Measurements from ENCODE around the gene NUP98.
"Not testable (repeated sequence)": the region's sequence is repeated elsewhere in the genome, so short reads cannot be mapped to it uniquely, and the experiment has no call there.

The NUP98 gene

DNA sequence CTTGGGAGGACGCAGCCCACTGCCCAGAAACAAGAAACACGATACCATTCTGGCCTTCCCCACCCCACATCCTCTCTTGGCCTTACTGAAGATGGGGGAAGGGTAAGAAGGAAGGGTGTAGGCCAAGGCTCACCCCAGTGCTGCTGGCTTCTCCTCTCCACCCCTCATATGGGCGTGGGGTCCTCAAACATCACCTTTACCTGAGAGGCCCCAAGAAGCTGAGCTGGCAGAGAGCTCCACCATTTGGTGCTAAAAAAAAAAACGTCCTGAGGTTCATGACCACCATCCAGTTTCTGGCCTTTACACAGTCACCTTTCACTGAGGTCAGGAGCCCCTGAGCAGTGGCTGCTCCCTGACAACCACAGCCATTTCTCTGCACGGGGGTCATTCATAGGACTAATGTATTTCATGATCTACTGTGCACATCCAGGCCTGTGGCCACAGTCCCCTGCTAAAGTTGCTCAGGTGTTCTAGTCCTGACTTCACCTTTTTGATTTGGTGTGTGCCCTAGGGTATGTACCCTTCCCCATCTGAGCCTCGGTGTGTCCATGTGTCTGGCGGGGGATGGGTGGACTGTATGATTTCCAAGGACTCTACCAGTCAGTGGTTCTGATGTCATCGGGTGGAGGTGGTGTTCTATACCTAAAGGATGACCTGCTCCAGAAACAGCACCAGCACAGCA, 28.3 kb upstream of the NUP98 start:
- no peak for DNase-seq

- DNase-seq = peak; percentile 79 to 94
Observed at GRCh38 chr11:3824714-3825472, 27.5 kb upstream of the NUP98 start.

- DNase-seq = no peak
Observed at GRCh38 chr11:3823762-3824506, 26.6 kb upstream of the NUP98 start.

DNA sequence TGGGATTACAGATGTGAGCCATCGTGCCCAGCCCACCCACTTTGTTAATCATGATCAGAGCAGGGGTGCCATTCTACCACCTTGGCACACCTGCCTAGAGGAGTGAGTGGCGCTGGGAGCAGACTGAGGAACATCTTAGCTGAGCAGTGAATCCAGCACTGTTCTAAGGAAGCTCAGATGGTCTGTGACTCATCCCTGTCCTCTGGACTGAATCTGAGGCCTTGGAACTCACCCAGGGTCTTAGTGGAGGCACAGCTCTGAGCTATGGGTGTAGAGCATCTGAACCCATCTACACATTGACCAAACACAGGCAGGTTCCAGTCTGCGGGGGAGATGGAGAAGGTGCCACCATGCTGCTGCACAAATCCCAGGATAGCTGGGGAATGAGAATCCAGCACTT, 25.9 kb upstream of the NUP98 start:
- no peak for DNase-seq

DNA sequence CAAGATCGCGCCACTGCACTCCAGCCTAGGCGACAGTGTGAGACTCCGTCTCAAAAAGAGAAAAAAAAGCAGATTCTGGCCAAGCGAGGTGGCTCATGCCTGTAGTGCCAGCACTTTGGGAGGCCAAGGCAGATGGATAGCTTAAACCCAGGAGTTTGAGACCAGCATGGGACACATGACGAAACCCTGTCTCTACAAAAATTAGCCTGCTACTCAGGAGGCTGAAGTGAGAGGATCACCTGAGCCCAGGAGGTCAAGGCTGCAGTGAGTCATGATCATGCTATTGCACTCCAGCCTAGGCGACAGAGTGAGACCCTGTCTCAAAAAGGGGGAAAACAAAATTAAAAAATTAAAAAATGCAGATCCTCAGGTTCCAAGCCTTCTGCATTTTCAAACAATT, 25.0 kb upstream of the NUP98 start:
- no peak for DNase-seq

DNA sequence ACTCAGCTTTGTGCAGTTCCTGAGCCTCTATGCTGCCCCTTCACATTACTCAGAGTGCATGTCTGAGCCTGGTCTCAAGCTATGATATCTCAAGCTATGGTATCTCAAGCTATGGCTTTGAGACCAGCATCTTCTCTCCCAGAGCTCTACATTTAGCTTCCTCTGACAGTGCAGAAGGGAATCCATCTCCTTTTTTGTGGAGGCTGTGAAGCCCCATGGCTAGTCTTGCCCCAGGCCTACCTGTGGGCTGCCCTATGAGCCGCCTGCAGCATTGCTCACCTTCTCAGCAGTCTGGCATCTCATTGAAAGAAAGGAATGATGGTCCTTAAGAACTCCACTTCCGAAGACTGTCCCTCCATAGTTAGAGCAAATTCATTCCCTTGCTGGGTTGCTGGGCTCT, 23.6 kb upstream of the NUP98 start:
- DNase-seq = no peak

DNA sequence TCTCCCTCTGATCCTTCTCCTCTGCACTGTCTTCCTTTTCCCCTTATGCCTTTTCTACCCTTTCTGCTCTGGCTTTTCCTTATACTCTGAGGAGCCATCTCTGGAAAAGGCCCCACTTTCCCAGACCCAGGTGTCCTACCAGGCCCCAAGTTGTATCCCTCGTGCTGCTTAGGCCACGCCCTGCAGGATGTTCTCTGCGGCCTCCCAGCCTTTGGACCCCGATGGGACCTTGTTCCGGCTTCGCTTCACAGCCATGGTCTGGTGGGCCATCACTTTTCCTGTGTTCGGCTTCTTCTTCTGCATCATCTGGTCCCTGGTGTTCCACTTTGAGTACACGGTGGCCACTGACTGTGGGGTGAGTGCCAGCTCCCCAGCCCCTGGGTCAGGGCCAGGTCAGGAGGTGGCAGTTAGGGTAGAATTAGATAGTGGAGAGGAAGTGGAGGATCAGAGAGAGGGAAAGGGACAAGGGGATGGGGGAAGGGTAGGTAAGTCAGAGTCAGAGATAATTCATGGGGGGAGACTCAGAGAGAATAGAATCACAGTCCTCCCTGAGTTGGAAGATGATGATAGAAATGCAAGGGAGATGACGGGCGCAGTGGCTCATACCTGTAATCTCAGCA, 19.9 kb upstream of the NUP98 start:
- DNase-seq = no peak

DNA sequence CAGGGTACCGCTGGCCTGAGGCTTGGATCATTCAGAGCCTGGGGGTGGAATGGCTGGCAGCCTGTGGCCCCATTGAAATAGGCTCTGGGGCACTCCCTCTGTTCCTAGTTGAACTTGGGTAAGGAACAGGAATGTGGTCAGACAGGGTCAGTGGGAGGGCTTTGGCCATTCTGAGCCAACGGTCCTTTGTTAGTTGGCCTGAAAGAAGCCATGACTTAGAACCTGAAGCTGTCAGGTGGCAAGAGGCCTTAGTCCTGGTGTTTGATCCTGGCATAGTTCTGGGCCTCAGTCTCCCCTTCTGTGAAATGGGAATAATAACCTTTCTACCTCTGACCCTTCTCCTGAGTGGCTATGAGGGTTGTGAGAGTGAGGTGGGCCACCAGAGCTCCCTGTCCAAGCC, 19.3 kb upstream of the NUP98 start:
- DNase-seq = no peak

DNA sequence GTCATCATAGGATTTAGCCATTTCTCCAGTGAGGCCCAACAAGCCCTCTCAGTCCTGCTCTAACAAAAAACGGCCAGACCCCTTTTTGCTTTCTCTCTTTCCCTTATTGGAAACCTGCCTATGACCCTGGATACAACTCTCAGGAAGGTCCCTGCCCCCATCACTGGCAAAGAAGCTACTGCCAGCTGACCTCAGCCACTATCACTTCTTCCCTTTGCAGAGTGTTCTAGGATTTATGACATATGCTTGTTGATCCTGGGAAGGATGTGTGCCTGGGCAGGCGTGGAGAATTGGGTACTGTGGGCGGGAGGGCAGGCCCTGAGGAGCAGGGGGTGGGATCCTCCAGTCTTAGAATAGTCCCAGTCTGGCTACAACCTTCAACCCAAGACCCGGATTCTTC, 18.5 kb upstream of the NUP98 start:
- DNase-seq = no peak

- DNase-seq = not testable (repeated sequence)
Observed at GRCh38 chr11:3814832-3815231, 17.5 kb upstream of the NUP98 start.

DNA sequence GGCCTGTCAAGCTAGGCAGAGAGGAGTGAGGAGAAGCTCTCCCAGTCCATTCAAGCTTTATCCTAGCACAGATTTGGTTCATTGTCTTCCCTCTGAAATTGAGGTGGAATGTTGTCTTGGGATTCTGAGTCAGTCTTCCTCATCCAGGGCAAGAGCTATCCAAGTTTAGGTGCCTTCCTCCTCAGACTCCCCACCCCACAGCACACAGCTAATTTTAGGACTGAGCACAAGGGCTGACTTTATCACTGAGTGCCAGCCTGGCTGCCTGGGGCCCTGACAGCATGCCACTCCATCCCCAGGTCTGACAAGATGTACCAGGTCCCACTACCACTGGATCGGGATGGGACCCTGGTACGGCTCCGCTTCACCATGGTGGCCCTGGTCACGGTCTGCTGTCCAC, 13.6 kb upstream of the NUP98 start:
- no peak for DNase-seq

DNA sequence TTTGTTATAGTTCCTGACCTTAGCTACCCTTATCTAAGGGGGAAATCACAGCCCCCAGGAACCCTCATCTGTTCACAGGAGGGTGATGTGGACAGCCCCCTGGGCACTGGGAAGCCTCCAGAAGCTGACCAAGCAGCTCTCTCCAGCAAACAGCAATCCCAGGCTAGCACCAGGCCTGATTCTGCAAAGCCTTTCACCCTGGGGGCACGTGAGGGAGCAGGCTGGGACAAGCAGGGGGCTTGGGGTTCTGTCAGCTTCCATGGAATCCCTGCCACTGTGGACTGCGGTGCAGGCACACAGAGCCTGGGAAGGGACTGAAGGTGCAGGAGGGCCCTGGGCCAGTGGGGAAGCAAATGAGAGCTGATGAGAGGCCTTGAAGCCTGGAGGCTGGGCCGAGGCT, 13.1 kb upstream of the NUP98 start:
- no peak for DNase-seq

DNA sequence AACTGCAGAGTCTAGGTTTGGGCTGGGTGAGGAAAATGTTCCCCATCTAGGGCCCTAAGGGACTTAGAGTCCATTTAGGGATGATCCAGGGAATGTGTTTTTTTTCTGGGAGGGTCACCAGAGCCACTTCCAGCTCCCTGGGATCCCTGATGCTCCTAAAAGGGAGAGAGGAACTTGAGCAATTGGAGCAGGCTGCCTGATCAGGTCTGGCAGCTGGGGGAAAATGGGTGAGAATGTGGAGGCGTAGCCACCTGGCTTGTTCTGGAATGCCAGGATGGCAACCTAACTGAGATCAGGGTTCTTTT, 12.2 kb upstream of the NUP98 start:
- no peak for DNase-seq

GRCh38 chr11:3808861-3809623, 11.7 kb upstream of the NUP98 start:
- peak; percentile 56 to 63 for DNase-seq

DNA sequence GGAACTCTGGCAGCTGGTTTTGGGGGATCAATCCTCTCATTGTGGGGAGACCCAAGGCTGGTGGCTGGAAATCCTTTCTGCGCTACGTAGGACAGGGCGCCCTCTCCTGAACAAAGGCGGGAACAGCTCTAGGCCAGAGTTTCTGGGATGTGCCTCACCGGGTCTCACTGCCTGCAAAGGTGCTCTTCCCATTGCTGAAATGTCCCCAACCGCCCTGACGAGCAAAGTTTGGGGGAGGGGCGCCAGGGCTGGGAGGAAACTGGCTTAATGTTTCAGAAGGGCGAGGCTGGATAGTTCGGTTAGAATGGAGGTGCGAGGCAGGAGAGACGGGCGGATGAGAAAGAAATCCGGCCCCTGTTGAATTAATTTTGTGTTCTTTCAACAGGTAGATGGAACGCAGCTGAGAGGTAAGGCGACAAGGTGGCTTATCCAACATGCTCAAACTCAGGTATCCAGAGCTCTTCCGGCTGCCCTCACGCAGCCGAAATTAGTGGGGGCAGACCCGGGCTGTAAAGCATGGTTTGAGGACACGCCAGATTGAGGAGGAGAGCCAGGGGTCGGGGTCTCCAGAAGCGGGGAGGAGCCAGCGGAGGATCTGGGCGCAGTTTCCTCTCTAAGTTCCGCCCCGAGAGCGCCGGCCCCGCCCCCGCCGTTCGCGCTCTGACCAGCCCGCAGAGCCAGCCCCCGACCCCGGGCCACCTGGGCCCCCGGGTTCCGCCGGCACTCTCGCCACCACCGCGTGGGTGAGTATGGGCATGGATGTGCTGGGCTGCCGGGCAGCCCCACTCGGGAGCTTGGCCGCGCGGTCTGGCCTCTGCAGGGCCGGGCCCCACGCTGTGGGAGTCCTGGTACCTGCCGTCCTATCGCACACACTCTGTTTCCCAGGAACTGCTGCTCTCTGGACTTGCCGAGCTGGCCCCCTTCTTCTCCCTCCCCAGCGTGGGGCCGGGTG, 10.8 kb upstream of the NUP98 start, which contains the start of gene PGAP2:
PGAP2 (plus strand) TSS at position 652 of the 952 bp plus-strand sequence. CDS start 2,700 bp downstream, outside the sequence.
- DNase-seq = peak; percentile 40 to 79

DNA sequence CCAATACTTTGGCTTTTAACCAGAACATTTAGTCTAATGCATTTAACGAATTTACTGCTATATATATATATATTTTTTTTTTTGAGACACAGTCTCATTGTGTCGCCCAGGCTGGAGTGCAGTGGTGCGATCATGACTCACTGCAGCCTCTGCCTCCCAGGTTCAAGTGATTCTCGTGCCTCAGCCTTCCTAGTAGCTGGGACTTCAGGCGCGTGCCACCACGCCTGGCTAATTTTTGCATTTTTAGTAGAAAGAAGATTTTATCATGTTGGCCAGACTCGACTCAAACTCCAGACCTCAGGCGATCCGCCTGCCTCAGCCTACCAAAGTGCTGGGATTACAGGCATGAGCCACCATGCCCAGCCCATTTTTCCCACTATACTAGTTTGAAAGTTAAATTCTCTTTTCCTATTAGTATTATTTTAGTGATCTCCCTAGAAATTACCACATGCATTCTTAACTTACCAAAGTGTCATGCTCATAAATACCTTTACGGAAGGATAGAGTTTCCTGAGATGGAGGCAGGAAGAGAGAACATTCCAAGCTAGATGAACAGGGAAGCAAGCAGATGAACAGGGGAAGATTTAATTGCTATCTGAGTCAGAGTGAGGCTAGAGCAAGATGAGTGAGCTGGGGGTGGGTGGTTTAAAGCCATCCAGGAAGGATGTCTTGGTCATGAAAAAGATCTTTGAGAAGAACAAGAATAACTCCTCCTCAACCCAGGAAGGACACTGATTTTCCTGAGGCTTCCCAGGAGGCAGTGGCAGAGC, 6.6 kb upstream of the NUP98 start:
- no peak for DNase-seq

DNA sequence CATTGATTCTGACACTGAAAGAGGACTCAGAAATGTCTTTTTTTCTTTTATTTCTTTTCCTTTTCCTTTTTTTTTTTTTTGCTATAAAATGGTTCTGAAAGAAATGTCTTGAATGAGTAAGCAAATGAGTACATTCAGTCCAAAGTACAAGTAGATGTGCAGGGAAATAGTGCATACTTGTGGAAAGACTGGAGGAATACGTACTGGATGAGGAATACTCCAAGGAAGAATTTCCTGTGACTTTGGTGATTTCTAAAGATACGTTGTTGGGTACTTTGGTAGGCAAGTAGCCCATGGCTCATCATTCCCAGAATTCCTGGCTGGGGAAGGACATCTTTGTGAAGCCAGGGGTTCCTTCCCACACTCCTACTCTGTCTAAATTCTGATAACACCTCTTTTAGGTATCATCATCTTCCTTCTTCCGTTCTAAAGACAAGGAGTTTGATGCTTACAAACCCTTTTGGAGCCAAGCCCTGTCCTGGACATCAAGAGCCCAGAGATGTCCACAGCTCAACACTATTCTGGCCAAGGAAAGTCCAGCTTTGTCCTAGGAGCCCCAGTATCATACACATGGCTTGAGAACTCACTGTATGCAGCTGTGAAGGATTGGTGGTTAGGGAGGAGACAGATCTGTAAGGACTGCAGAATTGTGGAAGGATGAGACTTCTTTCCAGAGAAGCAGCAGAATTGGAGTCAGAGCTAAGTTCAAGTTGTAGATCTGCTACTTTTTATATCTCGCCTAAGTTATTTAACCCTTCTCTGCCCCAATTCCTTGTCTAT, 4.8 kb upstream of the NUP98 start:
- no peak for DNase-seq

GRCh38 chr11:3799873-3800272, 2.5 kb upstream of the NUP98 start:
- no peak for DNase-seq

DNA sequence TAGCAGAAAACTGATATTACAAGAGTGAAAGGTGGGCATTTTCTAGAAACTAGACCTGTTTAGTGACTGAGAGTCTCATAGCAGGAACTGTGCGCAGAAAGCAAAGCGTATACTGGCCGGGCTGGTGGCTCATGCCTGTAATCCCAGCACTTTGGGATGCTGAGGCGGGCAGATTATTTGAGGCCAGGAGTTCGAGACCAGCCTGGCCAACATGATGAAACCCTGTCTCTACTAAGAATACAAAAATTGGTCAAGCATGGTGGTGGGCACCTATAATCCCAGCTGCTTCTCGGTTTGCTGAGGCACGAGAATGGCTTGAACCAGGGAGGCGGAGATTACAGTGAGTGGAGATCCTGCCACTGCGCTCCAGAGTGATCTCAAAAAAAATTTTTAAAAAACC, 1.8 kb upstream of the NUP98 start:
- DNase-seq = no peak

- peak; percentile 28 to 32 for DNase-seq
Observed at GRCh38 chr11:3796801-3797328, 489 bp downstream of the NUP98 start.

All from inflammatory macrophage treated with lipopolysaccharide for 1 hour (primary cell).